HG02852 (cell line): Measurements from ENCODE around the gene UNC45A.

Experiments
- ATAC-seq: cut with Tn5 transposase; IDR thresholded peaks from one replicate; pipeline ENCODE4 v1.9.1; 2021; ENCODE audit warnings: mild to moderate bottlenecking, moderate library complexity; ENCODE audit not compliant: unreplicated experiment

Gene UNC45A

GRCh38 chr15:90934949-90935751 lies at the start of gene UNC45A:
UNC45A (plus strand) TSS chr15:90935285; CDS start chr15:90935325, 40 bp downstream.
- ATAC-seq: peak; percentile 64

- ATAC-seq: peak; percentile 36
Observed at GRCh38 chr15:90885432-90886290, 49.4 kb upstream of the UNC45A start.

GRCh38 chr15:90886291-90886614 lies 48.8 kb upstream of the UNC45A start:
- ATAC-seq: no peak

- ATAC-seq: no peak
Observed at GRCh38 chr15:90887037-90887481, 48.0 kb upstream of the UNC45A start.

DNA sequence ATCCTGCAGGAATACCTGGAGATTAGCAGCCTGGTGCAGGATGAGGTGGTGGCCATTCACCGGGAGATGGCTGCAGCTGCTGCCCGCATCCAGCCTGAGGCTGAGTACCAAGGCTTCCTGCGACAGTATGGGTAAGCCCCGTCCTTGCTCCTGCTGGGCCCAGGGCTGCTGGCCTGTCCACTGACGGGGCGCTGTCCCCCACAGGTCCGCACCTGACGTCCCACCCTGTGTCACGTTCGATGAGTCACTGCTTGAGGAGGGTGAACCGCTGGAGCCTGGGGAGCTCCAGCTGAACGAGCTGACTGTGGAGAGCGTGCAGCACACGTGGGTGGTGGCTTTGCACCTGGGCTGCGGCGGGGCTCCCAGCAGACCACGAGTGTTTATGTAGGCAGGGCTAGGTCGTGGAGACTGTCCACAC lies 45.8 kb upstream of the UNC45A start:
- ATAC-seq: no peak

DNA sequence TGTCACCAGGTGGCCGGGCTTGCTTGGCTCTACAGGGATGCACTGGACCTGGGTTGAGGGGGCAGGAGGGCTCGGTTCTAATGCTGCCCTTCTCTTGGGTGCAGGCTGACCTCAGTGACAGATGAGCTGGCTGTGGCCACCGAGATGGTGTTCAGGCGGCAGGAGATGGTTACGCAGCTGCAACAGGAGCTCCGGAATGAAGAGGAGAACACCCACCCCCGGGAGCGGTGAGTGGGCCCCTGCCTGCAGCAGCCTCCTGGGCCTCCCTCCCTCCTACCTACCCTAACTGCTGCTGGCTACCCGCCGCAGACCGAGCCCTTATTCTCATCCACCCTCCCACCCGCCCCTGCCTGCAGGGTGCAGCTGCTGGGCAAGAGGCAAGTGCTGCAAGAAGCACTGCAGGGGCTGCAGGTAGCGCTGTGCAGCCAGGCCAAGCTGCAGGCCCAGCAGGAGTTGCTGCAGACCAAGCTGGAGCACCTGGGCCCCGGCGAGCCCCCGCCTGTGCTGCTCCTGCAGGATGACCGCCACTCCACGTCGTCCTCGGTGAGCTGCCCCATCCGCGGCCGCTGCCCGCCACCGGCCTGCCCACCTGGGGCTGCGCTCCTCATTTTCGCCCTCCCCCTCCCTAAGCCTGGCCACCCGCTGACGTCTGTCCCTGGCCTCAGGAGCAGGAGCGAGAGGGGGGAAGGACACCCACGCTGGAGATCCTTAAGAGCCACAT lies 45.2 kb upstream of the UNC45A start:
- ATAC-seq: no peak

- ATAC-seq: no peak
Observed at GRCh38 chr15:90890839-90891238, 44.2 kb upstream of the UNC45A start.

DNA sequence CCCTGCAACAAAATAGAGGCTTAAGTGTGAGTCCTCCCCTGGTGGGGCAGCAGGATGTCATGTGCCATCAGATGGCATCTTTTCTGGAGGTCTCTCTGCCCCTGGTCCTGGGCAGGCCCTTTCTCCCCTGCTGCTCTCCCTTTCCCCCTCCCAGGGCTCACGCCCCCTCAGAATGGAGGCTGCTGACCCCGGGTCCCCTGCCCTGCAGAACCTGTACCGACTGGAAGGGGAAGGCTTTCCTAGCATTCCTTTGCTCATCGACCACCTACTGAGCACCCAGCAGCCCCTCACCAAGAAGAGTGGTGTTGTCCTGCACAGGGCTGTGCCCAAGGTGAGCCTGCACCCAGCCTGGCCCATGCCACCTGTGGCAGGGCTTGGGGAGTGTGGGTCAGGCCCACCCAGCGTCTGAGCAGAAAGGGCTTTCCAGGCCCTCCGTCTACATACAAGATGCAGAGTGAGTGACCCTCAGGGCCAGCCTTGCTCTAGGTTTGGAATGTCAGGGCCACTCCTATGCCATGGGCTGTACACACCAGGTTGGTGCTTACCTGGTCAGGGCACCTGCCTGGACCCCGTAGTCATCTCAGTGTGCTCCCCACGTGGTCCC lies 43.6 kb upstream of the UNC45A start:
- ATAC-seq: no peak

DNA sequence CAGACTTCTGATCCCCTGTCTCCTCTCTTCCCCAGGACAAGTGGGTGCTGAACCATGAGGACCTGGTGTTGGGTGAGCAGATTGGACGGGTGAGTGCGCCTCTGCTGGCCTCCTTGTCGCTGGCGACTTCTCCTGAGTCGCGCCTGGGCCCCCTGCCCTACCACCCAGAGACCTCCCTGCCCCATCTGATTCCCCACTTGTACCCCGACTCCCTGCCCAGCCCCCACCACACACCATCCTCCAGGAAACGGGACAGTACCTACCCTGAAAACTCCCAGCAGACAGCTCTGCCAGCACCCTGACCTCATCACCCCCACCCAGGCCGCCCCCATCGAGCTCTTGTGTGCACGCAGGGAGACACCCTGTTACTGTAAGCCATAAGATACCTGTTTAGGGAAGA lies 43.1 kb upstream of the UNC45A start:
- ATAC-seq: no peak

GRCh38 chr15:90892498-90893174 lies 42.4 kb upstream of the UNC45A start:
- ATAC-seq: no peak

GRCh38 chr15:90893175-90894090 lies 41.7 kb upstream of the UNC45A start:
- no peak for ATAC-seq

DNA sequence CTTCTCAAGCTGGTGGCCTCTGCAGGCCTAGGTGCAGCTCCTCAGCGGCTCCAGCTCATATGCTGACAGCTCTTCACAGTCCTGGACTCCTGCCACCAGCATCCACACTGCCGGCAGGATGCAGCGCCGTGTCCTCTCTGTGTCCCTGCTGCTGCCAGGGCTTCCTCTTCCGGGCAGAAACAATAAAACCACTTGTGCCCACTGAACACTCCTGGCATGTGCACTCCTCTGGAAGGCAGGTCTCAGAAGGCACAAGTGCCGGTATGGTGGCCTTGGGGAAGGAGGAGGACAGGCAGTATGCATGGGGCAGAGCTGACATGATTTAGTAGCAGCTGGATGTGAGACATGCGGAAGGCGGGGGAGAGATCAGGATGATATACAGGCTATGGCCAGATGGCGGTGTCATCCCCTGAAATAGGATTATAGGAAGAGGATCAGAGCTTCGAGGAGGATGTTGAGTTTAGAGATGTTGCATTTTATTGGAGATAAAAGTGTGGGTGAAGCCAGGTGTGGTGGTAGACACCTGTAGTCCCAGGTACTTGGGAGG lies 39.4 kb upstream of the UNC45A start:
- no peak for ATAC-seq

DNA sequence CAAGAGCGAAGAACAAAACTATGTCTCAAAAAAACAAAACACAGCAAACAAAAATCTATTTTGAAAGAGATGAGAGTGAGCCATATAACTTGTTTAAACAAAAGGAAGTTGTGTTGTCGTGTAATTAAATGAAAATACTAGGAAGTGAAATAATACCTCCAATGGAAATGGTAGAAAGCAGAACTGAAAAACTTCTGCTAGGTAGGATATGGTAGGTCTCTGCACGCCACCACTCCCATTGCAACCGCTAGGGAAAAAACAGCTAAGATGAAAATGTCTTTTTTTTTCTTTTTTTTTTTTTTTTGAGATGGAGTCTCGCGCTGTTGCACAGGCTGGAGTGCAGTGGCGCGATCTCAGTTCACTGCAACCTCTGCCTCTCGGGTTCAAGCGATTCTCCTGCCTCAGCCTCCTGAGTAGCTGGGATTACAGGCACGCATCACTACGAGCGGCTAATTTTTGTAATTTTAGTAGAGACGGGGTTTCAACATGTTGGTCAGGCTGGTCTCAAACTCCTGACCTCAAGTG lies 37.9 kb upstream of the UNC45A start:
- peak; percentile 61 for ATAC-seq

GRCh38 chr15:90901175-90902039 lies 33.7 kb upstream of the UNC45A start:
- ATAC-seq: no peak

GRCh38 chr15:90902040-90902839 lies 32.8 kb upstream of the UNC45A start:
- peak; percentile 66 for ATAC-seq

DNA sequence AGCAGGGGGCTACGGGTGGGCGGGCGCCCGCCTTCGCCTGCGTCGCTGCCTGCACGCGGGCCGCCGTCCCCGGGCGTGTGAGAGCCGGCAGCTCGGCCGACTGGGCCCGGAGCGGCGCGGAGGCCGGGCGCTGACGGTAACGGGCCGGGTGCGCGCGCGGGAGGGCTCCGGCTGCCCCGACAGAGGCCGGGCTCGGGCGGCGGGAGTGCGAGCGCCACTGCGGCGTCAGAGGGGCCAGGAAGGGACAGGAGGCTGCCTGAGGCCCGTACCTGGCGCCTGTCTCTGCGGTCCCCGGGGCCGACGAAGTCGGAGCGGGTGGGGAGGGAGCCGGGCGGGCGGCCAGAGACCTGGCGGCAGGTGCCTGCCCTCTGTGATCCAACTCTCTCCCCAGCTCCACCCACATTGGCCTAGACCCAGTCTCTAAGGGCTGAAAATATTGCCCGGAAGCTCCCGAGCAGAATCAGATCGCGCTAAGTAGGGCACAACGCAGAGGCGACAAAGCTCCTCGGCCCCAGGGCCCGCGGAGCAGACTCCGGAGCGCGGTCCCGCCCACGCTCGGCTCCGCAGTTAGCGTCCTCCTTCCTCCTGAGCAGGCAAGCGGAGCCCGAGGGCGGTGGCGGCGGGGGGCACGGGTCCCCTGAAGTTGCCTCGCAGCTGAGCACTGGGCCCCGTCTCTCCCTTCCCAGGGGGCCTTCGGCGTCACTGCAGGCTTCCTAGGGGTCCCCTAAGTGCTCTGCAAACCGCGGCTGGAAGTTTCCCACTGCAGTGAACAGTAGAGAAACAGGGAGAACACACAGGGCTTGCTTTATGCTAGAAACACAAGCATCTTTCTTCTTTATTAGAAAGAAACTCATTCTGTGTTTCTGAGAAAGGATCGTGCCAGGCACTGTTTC lies 32.0 kb upstream of the UNC45A start, which contains the start of gene MAN2A2:
TSS of gene MAN2A2 (plus strand) at position 463 of the 893 bp plus-strand sequence. CDS start 906 bp downstream, outside the sequence.
- peak; percentile 57 for ATAC-seq
